Measurements from ENCODE around the gene STARD13. TPM values are rescaled to one million over a fixed set of nuclear protein-coding genes. Genes with fewer than 3 reads are reported as not detected.
A peak's percentile ranks its signal among the peaks of the same experiment; 100 is the strongest.

The STARD13 gene
- polyA plus RNA-seq, 5 donors: 17.4 to 26.8 (median 24.6) TPM

DNA sequence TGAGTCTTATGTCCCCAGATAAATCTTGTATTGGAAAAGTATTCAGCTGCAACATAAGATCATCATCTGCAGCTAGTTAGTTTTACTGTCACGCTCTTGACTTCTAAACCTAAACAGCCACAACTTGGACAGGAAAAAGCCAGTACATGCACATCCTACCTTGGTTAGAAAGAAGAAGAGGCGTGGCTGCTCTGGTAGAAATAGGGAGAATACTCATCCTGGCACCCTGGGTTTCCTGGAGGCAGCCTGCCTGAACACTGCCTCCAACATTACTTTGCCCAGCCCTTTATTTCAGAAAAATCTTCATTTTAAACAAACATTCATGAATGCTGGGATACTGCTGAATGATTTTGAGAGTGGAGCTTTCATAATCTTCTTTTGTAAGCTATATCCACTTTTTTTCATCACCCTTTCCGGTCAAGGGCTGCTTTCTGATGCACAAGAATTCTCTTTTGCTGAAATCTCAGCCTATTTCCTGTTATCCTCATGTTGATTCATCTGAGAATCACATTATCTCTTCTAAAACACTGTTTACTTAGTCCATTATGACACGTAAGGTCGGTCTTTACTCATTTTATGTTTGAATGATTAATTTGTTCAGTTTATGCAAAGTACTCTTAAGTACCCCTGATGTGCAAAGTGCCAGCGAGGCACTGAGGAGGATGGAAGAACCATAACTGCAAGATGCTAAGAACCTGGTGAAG is 55.2 kb downstream of the STARD13 start:
- no peak for DNase-seq

DNA sequence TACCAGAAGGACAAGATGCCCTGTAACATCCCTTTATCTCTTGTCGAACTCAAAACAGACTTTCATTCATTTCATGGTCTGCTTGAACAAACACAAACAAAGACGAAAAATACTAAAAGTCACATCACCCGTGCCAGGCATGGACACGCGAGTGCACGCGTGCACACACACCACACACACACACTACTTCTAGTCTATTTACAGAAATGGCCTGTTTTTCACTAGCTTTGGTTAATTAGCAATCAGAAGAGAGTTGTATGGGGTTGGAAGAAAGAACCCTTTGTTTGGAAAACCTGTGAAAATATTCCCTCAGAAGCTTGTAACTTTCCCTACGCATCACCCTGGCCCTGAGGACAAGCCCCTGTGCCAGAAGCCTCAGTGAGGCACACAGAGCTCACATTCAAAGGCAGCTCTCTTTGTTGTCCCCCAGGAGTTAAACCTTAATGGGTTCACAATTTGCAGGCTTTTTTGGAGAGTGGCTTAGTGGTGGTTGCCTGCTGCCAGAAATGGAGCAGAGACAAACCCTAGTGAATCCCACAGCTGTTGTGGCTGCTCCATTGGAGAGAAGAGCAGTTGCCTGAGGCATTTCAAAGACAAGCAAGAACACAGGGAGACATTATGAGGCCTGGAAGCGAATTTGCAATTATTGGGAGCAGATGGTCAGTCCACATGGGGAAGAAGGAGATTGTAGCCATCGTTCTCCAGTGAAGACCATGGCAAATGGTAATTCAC is 55.9 kb downstream of the STARD13 start:
- DNase-seq: no peak

DNA sequence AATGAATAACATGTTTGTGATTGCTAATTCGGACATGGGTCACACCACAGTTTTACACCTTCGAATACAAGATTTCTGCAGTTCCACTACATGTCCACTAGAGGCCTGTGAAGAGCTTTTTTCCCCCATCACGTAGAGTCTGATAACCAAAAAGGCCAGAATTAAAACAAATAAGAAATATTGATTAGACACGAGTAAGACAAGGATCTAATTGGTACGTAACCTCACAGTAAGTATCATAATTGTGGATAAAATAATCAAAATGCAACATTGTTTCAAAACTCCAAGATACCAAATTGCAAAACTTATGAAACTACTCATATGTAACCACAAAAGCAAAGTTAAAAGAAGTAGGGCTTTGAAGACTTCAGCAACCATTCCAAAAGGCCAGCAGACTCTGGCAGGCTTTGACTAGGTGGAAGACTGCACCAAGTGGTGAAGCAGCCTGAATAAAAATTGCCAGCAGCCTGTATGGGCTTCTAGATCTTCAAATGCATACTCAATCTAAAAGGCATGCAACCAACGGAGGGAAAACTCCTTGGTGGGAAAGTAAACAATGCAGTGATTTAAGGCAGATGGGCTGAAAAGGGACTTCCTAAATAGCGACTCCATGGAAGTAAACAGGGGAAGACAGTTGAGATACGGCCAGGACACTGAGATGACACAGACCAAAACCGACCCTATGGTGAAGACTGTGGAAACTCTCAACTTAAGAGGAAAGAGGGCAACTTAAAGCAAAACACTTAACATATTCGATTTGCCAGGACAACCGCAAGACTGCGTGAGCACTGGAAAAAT is 56.7 kb downstream of the STARD13 start:
- DNase-seq: no peak

DNA sequence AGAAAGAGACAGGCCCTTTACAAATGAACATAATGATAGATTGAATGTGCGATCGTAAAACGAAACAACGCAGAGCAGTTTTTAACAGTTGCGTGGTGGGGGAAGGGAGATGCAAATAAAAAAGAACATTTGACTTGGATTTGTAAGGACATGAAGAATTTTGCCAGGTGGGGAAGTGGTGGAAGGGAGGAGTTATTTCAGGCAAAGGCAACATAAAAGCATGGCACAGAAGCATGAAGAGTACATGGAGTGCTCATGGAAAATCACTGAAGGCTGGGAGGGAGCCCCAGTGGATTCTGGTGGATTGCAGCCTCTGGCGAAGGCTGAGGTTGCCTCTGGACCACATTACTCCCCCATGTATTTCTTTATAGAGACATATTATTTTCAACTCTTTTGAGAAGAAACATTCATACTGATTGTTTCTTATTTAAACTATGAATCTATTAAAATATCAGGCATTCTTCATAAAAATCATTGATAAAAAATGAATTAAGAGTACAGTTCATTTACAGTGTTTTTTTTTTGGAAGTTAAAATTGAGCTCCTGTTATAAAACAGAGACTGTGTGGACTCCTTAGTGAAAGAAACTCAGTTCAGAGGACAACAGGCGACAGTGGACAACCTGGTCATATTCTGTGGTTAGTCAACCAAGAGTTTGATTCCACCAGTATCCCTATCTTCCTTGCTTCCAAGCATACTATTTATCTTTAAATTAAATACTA is 57.5 kb downstream of the STARD13 start:
- DNase-seq: no peak

DNA sequence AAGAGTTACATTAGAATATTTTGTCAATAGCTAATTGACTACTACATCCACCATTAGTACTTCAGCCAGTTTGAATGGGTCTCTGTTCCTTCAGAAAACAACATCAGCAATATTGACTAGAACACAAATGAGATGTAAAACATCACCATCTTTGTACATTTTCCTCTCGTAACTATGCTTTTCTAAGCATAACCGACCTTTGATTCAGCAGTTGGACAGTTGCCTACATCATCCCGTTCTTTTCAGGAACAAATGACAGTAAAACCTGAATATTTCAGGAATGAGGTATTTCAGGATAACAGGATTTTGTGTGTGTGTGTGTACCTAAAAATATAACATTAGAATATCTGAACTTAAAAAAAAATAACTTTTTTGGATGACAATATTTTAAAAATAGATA is 60.9 kb downstream of the STARD13 start:
- no peak for DNase-seq

DNA sequence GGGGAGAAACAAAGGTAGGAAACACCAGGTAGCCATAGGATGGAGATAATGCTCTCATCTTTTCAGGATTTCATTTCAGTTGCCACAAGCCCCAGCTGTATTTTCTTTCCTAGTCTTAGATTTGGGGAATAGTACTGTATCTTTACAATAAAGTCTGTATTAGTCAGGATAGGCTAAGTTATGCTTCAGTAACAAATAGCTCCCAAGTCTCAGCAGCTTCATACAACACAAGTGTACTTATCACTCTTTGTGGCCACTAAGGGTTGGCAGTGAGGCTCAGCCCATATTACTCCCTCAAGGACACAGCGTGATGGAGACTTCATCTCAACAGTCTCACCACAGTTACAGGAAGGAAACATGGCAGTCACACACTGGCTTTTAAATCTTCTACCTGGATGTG is 61.4 kb downstream of the STARD13 start:
- DNase-seq: no peak

DNA sequence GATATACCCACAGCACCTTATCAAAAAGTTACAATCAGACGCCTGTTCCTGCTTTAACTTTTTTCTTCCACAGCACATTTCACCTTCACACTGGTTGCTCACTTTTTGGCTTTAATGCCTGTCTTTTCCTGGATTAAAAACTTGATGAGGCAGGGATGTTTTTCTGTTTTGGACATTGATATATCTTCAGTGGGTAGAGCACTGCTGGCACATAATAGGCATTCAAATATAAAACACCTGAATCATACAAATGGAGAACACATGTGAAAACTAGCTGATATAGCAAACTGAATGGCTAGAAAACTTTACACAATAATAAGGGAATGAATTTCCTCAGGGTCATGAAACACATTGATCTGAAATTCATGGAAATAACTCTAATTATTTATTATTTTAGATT is 65.6 kb downstream of the STARD13 start:
- DNase-seq: no peak

DNA sequence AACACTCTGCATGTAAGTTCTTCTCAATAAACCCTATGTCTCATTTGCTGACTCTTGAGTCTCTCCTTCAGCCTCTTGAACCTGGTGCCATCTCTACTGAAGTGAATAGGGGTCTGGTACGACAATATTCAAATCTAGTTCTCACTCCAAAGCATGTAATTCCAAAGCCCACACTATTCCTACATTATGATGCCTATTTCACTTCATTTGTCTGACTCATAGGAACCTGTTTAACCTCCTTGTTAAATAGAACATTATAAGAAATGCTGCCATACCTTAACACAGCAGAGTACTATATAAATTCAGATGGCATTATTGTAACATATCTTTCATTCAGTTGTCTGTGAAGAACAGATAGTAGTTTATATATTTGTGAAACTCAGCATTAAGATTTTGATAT is 67.1 kb downstream of the STARD13 start:
- DNase-seq: no peak

DNA sequence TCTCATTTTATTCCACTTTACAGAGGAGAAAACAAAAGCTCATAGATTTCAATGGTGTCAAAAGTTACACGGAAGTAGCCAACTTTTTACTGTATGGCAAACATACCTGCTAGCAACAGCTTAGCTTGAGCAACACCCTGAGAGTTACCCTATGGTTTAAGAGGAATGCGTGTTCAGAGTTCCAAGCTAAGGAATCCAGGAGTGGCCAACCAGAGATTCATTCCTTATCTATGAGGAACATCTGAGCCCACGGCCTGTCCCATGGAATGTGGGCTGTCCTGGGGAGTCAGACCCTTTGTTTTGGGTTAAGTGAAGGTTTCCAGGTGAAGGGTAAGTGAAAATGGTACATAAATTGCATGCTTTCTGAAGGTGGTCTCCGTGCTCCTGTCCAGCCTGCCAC is 67.5 kb downstream of the STARD13 start:
- DNase-seq: no peak

- DNase-seq: no peak
These were observed 68.3 kb downstream of the STARD13 start for GRCh38 chr13:33217256-33217655.

- DNase-seq: no peak
These were observed 71.8 kb downstream of the STARD13 start for GRCh38 chr13:33213797-33214196.

GRCh38 chr13:33213024-33213768 is 72.4 kb downstream of the STARD13 start:
- DNase-seq: no peak

- DNase-seq: no peak
These were observed 73.2 kb downstream of the STARD13 start for GRCh38 chr13:33212396-33212795.

DNA sequence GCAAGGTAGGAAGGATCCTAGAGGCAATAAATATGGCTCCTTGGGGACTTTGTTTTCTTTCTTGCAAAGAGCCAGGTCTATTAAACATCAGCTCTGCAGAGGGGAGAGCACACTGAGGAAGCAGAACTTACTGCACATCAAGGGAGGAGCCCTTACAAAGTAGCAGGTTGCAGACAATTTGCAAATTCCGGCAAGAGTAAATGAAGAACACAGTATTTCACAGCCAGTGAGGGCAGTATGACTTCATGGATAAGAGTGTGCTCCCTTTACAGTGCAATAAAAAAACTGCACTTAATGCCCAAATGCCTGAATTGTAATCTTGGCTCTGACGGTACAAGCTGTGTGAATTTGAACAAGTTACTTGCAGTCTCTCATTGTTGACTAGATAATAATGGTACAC is 75.5 kb downstream of the STARD13 start:
- DNase-seq: no peak

DNA sequence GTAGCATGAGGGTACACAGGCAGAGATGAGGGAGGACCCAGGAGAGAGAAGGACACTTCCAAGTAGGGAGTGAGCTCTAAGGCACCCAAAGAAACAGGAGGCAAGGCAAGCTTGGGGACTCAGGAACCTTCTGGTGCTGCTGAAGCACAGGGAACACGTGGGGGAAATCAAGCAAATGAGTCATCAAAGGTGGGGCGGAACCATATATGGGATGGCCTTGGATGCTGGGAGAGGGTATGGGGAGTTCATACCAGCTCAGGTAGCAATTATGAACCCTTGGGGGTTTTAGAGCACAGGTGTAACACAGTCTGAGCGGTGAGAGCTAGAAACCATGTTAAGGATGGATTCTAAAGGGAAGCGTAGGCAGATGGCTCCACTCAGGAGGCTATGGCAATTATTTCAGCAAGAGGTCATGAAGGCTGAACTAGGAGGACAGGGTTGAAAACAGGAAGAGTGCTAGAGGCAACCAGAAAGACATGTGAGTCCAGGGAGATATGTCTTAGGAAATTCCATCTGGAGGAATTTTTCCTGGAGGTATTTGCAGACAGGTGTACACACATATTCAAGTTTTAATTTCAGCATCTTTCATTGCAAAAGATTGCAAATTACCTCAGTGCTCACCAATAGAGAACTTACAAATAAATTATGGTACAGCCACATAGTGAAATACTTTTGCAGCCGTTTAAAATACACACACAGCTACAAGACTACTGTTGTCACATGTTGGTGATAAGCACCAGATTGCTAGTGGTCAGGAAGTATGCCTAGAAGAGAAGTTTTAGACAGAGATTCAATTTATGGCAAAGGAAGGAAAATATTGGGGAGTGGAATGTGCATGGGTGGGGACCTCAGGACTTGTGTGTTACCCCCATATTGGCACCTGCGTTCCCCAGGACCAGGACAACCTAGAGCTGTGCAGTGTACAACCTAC is 77.0 kb downstream of the STARD13 start:
- DNase-seq: no peak

- DNase-seq: peak in 1 of 2 donors; percentile 78
These were observed 78.0 kb downstream of the STARD13 start for GRCh38 chr13:33207615-33207961.

DNA sequence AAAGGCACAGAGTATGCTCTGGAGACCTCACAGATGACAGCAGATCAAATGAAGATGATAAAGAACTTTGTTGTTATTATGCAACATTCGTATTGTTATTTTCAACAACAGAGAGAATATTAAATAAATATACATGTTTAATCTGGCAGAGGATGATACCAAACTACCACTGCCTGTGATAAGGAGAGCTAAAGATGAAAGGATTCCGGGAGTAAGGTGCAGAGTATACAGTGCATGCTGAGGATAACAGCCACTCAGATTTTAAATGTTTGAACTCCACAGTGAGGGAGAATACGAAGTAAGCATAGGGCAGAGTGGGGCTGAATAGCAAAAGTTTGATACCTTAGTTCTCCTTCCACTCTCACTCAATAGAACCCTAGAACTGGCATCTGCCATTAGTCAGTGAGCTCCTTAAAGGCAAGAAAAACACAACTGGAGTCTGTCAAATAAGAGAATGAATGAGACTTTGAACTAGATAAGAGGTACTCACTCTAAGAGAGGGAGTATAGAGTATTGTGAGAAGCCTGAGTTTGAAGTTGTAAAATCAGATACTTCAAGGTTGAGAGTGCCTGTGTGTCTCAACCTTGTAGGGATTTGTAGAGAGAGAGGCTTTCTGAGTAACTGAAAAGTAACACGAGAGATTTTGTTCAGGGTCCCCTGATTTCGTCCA is 78.5 kb downstream of the STARD13 start:
- no peak for DNase-seq

DNA sequence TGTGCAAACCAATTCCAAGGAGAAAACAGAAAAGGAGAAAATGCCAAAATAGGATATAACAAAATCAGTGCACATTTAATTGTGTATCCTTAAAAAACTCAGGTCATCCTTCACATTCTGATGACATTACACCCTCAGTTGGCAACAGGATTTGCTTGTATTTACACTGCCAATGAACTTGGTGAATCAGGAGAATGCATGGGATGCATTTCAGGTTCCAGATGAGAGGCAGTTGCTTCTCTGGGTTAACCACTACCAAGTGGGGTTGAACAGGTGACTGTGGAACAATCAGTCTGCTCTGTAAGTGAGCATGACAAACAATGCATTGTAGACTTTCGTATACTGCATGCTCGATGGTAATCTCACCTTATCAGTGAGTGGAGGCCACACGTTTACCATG is 79.1 kb downstream of the STARD13 start:
- no peak for DNase-seq

- no peak for DNase-seq
These were observed 79.7 kb downstream of the STARD13 start for GRCh38 chr13:33205804-33206221.

DNA sequence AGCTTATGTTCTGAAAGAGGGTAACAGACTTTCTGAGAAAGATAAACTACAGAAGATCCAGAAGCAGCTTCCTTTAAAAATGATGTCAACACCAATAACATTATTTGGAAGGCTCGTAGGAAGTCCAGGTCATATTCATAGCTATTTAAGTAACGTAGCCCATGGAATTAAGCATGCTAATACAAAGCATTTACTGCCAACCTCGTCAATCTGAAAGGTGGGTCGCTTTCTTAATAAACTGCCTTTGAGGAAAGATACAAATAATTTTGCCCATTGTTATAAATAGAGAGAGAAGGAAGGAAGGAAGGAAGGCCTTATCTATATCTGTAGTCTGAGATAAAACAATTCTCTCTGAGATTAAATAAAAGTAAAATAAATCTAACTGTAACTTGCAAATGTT is 80.3 kb downstream of the STARD13 start:
- DNase-seq: no peak
